Head of caudate nucleus (tissue), 42 donors: ENCODE measurements around the gene TRPM4.
"Not testable (repeated sequence)": the region's sequence is repeated elsewhere in the genome, so short reads cannot be mapped to it uniquely, and the experiment has no call there.

Experiments
- DNase-seq, 42 donors: peaks; one replicate each; pipeline versions ENCODE4 v3.0.0 to v3.0.0-alpha.2; 2020 to 2021; ENCODE audit warnings: mixed read lengths in 7 of 42
- intact Hi-C: fragments of 100-400 bp; cut with DNase I; formaldehyde crosslinking; loops from one replicate; pipeline ENCODE4 v1.15.0; 2022

TRPM4 gene

GRCh38 chr19:49125025-49125731 is 32.4 kb upstream of the TRPM4 start:
- no peak for DNase-seq
- intact Hi-C loops = no loop called here

GRCh38 chr19:49126575-49126974 is 31.0 kb upstream of the TRPM4 start:
- intact Hi-C loops = no loop called here
- no peak for DNase-seq

GRCh38 chr19:49127225-49127624 is 30.4 kb upstream of the TRPM4 start:
- DNase-seq, intact Hi-C loops: not testable (repeated sequence)

GRCh38 chr19:49127674-49128544 is 29.7 kb upstream of the TRPM4 start:
- intact Hi-C loops = no loop called here

GRCh38 chr19:49128545-49129237 is 28.9 kb upstream of the TRPM4 start:
- intact Hi-C loops = no loop called here
- DNase-seq = no peak

More at GRCh38 chr19:49127674-49128544, 29.7 kb upstream of the TRPM4 start:
- peak; percentile 89 to 99 (median 97) for DNase-seq

GRCh38 chr19:49129238-49129583 is 28.4 kb upstream of the TRPM4 start:
- no peak for DNase-seq

GRCh38 chr19:49130325-49130724 is 27.3 kb upstream of the TRPM4 start:
- intact Hi-C loops = no loop called here
- DNase-seq = no peak

More at GRCh38 chr19:49129238-49129583, 28.4 kb upstream of the TRPM4 start:
- intact Hi-C loops = no loop called here

GRCh38 chr19:49132974-49133609 is 24.5 kb upstream of the TRPM4 start:
- peak in 1 of 42 donors; percentile 36 for DNase-seq
- intact Hi-C loops = no loop called here

GRCh38 chr19:49133621-49134454 is 23.8 kb upstream of the TRPM4 start:
- peak in 10 of 42 donors; percentile 25 to 64 (median 42) for DNase-seq
- intact Hi-C loops = no loop called here

GRCh38 chr19:49135686-49136085 is 21.9 kb upstream of the TRPM4 start:
- intact Hi-C loops = no loop called here

GRCh38 chr19:49136771-49137171 is 20.8 kb upstream of the TRPM4 start:
- no peak for DNase-seq
- intact Hi-C loops = no loop called here

More at GRCh38 chr19:49135686-49136085, 21.9 kb upstream of the TRPM4 start:
- DNase-seq = no peak

GRCh38 chr19:49140951-49141350 is 16.6 kb upstream of the TRPM4 start:
- intact Hi-C loops = no loop called here

GRCh38 chr19:49141352-49141751 is 16.2 kb upstream of the TRPM4 start:
- intact Hi-C loops = no loop called here

More at GRCh38 chr19:49140951-49141350, 16.6 kb upstream of the TRPM4 start:
- no peak for DNase-seq

GRCh38 chr19:49142866-49143335 is 14.7 kb upstream of the TRPM4 start:
- DNase-seq = peak; percentile 73 to 95 (median 88)
- intact Hi-C loops = no loop called here

More at GRCh38 chr19:49141352-49141751, 16.2 kb upstream of the TRPM4 start:
- no peak for DNase-seq

GRCh38 chr19:49145573-49146407 is 11.8 kb upstream of the TRPM4 start:
- intact Hi-C loops = loop anchor here (5.0 kb wide), 1 partner anchor 48 kb away; no protein-coding TSS in a partner anchor
- peak; percentile 55 to 93 (median 81) for DNase-seq

GRCh38 chr19:49146408-49146770 is 11.2 kb upstream of the TRPM4 start:
- intact Hi-C loops = loop anchor here (5.0 kb wide), 1 partner anchor 49 kb away; no protein-coding TSS in a partner anchor
- DNase-seq = peak in 5 of 42 donors; percentile 13 to 62 (median 25)
